ENCODE data around the gene PDPK1. TPM values are rescaled to one million over a fixed set of nuclear protein-coding genes. Genes with fewer than 3 reads are reported as not detected.

PDPK1 gene
- polyA plus RNA-seq, 1 donor (not counting 4 experiments of a cell fraction or from before 2014, with no cell fraction given) = 23.4 TPM

DNA sequence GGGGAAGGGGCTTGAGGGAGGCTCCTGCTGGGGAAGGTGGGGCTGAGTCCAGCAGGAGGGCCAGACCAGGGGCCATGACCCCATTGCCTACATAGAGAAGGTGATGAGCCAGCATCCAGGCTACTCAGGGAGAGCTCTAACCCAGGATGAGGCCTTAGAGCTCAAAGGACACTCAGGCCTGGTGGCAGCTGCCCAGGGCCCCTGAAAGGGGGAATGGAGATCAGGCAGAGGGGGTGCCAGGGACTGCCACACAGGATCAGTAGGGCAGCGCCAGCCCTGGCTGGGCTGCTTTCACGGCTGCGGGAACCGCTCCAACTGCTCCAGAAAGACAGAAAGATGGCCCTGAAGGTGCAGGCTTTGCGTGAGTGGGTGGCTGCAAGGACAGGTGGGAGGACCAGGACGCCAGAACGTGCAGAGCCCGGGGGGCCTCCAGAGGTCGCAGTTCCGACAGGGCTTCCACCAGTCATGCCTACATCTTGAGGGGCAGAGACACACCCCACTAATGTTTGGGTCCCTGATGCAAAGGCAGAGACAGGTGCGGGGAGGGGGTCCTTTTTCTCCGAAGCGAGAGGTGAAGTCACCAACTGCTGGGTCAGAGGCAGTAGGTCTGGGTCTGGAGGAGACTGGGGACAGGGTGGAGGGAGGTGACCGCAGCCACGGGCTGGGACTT is 25.0 kb upstream of the PDPK1 start:
- Histone ChIP-seq H4K20me1 (ENCODE audit: control insufficient read depth, extremely low read depth, insufficient read depth, low read length) (peaks cover 25% of the 10 kb centered on the region), H3K4me3 (ENCODE audit: control insufficient read depth in 2 of 3, extremely low read depth in 1 of 3, insufficient read depth in 2 of 3, low read depth in 1 of 3, low read length in 3 of 3) (peak overlapping the region in 2 of 3 experiments; percentile 38 to 88), H3K27ac (ENCODE audit: control insufficient read depth, insufficient read depth, low read length) (no peak overlapping the region), H3K79me2 (ENCODE audit: control insufficient read depth, insufficient read depth, low read length) (peaks cover 39% of the 10 kb centered on the region), H3K9me1 (ENCODE audit: control insufficient read depth, extremely low read depth, insufficient read depth, low read length) (peaks cover 11% of the 10 kb centered on the region), H3K9ac (ENCODE audit: control insufficient read depth, extremely low read depth, insufficient read depth, low read length) (peak overlapping the region; percentile 93), H3K4me1 (ENCODE audit: control insufficient read depth, extremely low read depth, insufficient read depth, low read length) (peaks cover 32% of the 10 kb centered on the region), H3K4me2 (ENCODE audit: control insufficient read depth, extremely low read depth, insufficient read depth, low read depth, low read length) (peak overlapping the region; percentile 74), H3K9me3 (ENCODE audit: control insufficient read depth, low read depth, low read length) (no peaks in the 10 kb centered on the region), H3K27me3 (ENCODE audit: control insufficient read depth, extremely low read depth, insufficient read depth, low read length) (no peaks in the 10 kb centered on the region), H2AFZ (ENCODE audit: control insufficient read depth, low read length) (peak overlapping the region; percentile 63), H3K36me3 (ENCODE audit: control insufficient read depth in 2 of 2, extremely low read depth in 1 of 2, insufficient read depth in 2 of 2, low read length in 2 of 2) (peaks cover 1 to 5% of the 10 kb centered on the region in 2 experiments)
- TF ChIP-seq, protein P1, sequence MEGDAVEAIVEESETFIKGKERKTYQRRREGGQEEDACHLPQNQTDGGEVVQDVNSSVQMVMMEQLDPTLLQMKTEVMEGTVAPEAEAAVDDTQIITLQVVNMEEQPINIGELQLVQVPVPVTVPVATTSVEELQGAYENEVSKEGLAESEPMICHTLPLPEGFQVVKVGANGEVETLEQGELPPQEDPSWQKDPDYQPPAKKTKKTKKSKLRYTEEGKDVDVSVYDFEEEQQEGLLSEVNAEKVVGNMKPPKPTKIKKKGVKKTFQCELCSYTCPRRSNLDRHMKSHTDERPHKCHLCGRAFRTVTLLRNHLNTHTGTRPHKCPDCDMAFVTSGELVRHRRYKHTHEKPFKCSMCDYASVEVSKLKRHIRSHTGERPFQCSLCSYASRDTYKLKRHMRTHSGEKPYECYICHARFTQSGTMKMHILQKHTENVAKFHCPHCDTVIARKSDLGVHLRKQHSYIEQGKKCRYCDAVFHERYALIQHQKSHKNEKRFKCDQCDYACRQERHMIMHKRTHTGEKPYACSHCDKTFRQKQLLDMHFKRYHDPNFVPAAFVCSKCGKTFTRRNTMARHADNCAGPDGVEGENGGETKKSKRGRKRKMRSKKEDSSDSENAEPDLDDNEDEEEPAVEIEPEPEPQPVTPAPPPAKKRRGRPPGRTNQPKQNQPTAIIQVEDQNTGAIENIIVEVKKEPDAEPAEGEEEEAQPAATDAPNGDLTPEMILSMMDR (optimal IDR thresholded peaks at IDR 0.05 in 1 of 3, IDR thresholded peaks at IDR 0.05 in 1 of 3, conservative IDR thresholded peaks at IDR 0.05 in 1 of 3; ENCODE audit: extremely low read depth in 1 of 3, insufficient read depth in 2 of 3, low read length in 3 of 3) = no peak
- TF ChIP-seq EZH2 (IDR thresholded peaks at IDR 0.05; ENCODE audit: low read length) = no peak
- no peak for FAIRE-seq
- dilution Hi-C loops (cut with MboI; ENCODE audit: extremely low pct_ligation_motif_present, low sequenced_read_pairs) = no loop called here
- DNase-seq (ENCODE audit: low read depth, low spot score) = no peak

DNA sequence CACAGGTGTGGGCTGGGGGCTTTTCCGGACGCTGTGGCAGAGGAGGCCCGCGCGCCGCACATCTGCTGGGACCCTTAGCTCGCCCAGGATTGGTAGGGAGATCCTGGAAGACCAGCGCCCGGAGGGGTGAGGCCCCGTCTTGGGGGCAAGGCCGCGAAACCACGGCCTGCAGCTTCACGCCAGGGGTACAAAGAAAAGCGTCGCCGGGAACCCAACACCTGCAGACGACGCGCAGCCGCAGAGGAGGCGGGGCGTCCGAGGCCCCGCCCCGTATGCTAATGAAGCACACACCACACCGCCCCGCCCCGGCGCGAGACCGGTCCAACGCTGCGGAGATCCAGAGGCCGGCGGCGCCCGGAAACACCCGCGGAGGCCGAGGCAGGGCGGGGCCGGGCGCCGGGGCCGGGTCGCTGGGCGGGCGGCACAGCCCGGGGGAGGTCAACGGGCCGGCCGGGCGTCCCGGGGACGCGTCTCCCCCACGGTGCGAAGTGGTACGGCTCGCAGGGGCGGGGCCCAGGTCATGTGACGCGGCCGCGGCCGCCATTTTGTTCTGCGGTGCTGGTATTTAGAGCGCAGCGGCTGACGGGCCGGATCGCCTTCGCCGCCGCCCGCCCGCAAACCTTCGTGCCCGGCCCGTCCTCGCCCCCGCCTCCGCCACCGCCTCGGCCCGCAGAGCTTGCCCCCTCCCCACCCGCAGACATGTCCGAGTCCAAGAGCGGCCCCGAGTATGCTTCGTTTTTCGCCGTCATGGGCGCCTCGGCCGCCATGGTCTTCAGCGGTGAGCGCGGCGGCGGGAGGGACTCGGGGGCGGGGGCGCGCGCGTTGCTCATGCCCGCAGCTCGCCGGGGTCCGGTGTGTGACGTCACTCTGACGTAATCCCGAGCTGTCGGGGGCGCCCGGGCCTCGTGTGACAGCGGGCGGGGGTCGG is 24.2 kb upstream of the PDPK1 start, which contains the start of gene ATP6V0C:
Gene ATP6V0C, plus strand, starts transcription at position 548 of the 928 bp plus-strand sequence. Its CDS starts 152 bp downstream, at position 700.
- Histone ChIP-seq H3K9ac (ENCODE audit: control insufficient read depth, extremely low read depth, insufficient read depth, low read length) (peak within 1 kb of the TSS; percentile 93), H3K4me2 (ENCODE audit: control insufficient read depth, extremely low read depth, insufficient read depth, low read depth, low read length) (peak within 1 kb of the TSS; percentile 82), H3K4me3 (ENCODE audit: control insufficient read depth in 2 of 3, extremely low read depth in 1 of 3, insufficient read depth in 2 of 3, low read depth in 1 of 3, low read length in 3 of 3) (peak within 1 kb of the TSS; percentile 70 to 90 (median 88)), H3K36me3 (ENCODE audit: control insufficient read depth in 2 of 2, extremely low read depth in 1 of 2, insufficient read depth in 2 of 2, low read length in 2 of 2) (peaks cover 1 to 5% of the 10 kb centered on the region in 2 experiments), H4K20me1 (ENCODE audit: control insufficient read depth, extremely low read depth, insufficient read depth, low read length) (peaks cover 30% of the 10 kb centered on the region), H3K27ac (ENCODE audit: control insufficient read depth, insufficient read depth, low read length) (peak within 1 kb of the TSS; percentile 69), H3K79me2 (ENCODE audit: control insufficient read depth, insufficient read depth, low read length) (peaks cover 47% of the 10 kb centered on the region), H3K9me1 (ENCODE audit: control insufficient read depth, extremely low read depth, insufficient read depth, low read length) (peaks cover 13% of the 10 kb centered on the region), H3K4me1 (ENCODE audit: control insufficient read depth, extremely low read depth, insufficient read depth, low read length) (peaks cover 32% of the 10 kb centered on the region), H2AFZ (ENCODE audit: control insufficient read depth, low read length) (peak within 1 kb of the TSS; percentile 63), H3K27me3 (ENCODE audit: control insufficient read depth, extremely low read depth, insufficient read depth, low read length) (no peaks in the 10 kb centered on the region), H3K9me3 (ENCODE audit: control insufficient read depth, low read depth, low read length) (no peaks in the 10 kb centered on the region)
- no peak for TF ChIP-seq EZH2 (IDR thresholded peaks at IDR 0.05; ENCODE audit: low read length)
- TF ChIP-seq, protein P1 (optimal IDR thresholded peaks at IDR 0.05 in 1 of 3, IDR thresholded peaks at IDR 0.05 in 1 of 3, conservative IDR thresholded peaks at IDR 0.05 in 1 of 3; ENCODE audit: extremely low read depth in 1 of 3, insufficient read depth in 2 of 3, low read length in 3 of 3) = no peak
- no peak for FAIRE-seq
- DNase-seq (ENCODE audit: low read depth, low spot score) = no peak
- dilution Hi-C loops (cut with MboI; ENCODE audit: extremely low pct_ligation_motif_present, low sequenced_read_pairs) = no loop called here
